Progenitor cell of endocrine pancreas (in vitro differentiated cells): ENCODE measurements around the gene PIAS2. TPM values are rescaled to one million over a fixed set of nuclear protein-coding genes. Genes with fewer than 3 reads are reported as not detected.
A peak's percentile ranks its signal among the peaks of the same experiment; 100 is the strongest.
"Not testable (repeated sequence)": the region's sequence is repeated elsewhere in the genome, so short reads cannot be mapped to it uniquely, and the experiment has no call there.

Experiments
- DNase-seq: peaks from one replicate; pipeline ENCODE4 v3.0.0; 2021; ENCODE audit warnings: low spot score; ENCODE audit not compliant: unreplicated experiment
- H3K27ac Mint-ChIP-seq: 2 replicates; pipeline ENCODE4 v1.8.0; 2021; ENCODE audit warnings: mild to moderate bottlenecking, moderate library complexity, mixed read lengths
- H3K27me3 Mint-ChIP-seq: 2 replicates; pipeline ENCODE4 v1.8.0; 2021; ENCODE audit warnings: mixed read lengths
- H3K36me3 Mint-ChIP-seq: 2 replicates; pipeline ENCODE4 v1.8.0; 2022; ENCODE audit warnings: mixed read lengths; ENCODE audit not compliant: insufficient read depth
- H3K4me1 Mint-ChIP-seq: 2 replicates; pipeline ENCODE4 v1.8.0; 2021; ENCODE audit warnings: low read depth, mixed read lengths
- H3K4me3 Mint-ChIP-seq: 2 replicates; pipeline ENCODE4 v1.8.0; 2021; ENCODE audit warnings: low read depth, mild to moderate bottlenecking, moderate library complexity, mixed read lengths
- H3K9me3 Mint-ChIP-seq: 2 replicates; pipeline ENCODE4 v1.8.0; 2021; ENCODE audit warnings: low read depth, mixed read lengths
- total RNA-seq: library from RNA; stranded (reverse); gene quantifications from 2 replicates; pipeline ENCODE4 v1.2.1, GENCODE V29; 2021
- TF ChIP-seq, protein P1 (sequence below): fragments of 200-600 bp; sonication (generic); IDR thresholded peaks from one replicate; pipeline ENCODE4 v1.5.0; 2021; ENCODE audit warnings: antibody characterized with exemption, mild to moderate bottlenecking; ENCODE audit not compliant: unreplicated experiment

Gene PIAS2
- total RNA-seq, 1 donor from 2014 or later: 36.3 TPM

DNA sequence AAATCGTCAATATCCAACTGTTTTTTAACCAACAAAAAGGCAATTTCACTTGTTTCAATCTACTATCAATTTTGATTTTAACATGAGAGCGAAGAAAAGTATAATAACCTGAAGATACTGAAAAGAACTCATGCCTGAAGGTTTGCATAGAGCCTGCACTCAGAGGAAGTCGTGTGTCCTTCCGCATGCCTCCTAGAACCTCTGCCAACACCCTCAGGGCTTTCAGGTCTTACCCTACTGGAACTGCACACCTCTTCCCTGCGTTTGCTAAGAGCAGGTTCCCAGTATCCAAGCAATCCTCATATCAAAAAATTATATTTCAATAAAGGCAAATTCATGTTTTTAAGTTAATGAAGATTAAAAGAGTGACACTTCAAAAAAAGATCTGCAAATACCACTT, 74.7 kb downstream of the PIAS2 start:
- no peaks in the 10 kb centered on the region for H3K27me3 Mint-ChIP-seq
- H3K4me1 Mint-ChIP-seq: no peaks in the 10 kb centered on the region
- DNase-seq: no peak
- H3K36me3 Mint-ChIP-seq: peaks cover 8% of the 10 kb centered on the region
- H3K4me3 Mint-ChIP-seq: no peak overlapping the region
- no peaks in the 10 kb centered on the region for H3K9me3 Mint-ChIP-seq
- H3K27ac Mint-ChIP-seq: no peak overlapping the region
- TF ChIP-seq, protein P1, sequence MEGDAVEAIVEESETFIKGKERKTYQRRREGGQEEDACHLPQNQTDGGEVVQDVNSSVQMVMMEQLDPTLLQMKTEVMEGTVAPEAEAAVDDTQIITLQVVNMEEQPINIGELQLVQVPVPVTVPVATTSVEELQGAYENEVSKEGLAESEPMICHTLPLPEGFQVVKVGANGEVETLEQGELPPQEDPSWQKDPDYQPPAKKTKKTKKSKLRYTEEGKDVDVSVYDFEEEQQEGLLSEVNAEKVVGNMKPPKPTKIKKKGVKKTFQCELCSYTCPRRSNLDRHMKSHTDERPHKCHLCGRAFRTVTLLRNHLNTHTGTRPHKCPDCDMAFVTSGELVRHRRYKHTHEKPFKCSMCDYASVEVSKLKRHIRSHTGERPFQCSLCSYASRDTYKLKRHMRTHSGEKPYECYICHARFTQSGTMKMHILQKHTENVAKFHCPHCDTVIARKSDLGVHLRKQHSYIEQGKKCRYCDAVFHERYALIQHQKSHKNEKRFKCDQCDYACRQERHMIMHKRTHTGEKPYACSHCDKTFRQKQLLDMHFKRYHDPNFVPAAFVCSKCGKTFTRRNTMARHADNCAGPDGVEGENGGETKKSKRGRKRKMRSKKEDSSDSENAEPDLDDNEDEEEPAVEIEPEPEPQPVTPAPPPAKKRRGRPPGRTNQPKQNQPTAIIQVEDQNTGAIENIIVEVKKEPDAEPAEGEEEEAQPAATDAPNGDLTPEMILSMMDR: no peak

DNA sequence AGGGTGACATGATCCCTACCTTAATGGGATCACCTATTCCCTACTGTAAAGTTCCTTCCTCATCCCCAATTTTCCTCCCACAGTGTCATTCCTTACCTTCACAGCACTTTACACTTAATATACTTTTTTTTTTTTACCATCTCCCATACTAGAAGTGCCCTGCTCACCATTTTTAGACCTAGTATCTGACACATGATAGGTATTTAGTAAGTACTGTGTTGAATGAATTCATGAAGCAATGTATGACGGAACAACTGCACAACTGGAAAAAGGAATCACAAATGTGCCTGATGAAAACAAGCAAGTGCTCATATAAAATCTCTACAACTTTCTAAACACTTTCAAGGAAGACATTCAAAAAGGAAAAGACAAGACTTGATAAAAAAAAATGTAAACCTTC, 83.4 kb downstream of the PIAS2 start:
- Mint-ChIP-seq H3K4me1 (peaks cover 15% of the 10 kb centered on the region), H3K36me3 (peaks cover 2% of the 10 kb centered on the region), H3K9me3 (no peaks in the 10 kb centered on the region), H3K27ac (no peak overlapping the region), H3K4me3 (no peak overlapping the region), H3K27me3 (no peaks in the 10 kb centered on the region)
- DNase-seq: no peak
- TF ChIP-seq, protein P1: no peak

DNA sequence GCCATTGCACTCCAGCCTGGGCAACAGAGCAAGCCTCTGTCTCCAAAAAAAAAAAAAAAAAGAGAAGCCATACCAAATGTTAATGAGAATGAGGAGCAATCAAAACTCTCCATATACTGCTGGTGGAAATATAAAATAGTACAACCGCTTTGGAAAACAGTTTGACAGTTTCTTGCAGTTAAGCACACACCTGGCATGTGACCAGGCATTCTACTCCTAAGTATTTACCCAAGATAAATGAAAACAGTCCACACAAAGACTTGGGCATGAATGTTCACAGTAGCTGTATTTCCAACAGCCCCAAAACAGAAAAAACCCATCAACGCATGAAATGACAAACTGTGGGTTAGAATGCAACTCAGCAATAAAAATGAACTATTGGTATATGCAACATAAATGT, 84.5 kb downstream of the PIAS2 start:
- peaks cover 15% of the 10 kb centered on the region for H3K4me1 Mint-ChIP-seq
- no peak overlapping the region for H3K4me3 Mint-ChIP-seq
- H3K36me3 Mint-ChIP-seq: peaks cover 2% of the 10 kb centered on the region
- TF ChIP-seq, protein P1: no peak
- H3K27me3 Mint-ChIP-seq: no peaks in the 10 kb centered on the region
- no peaks in the 10 kb centered on the region for H3K9me3 Mint-ChIP-seq
- peak overlapping the region; percentile 43 for H3K27ac Mint-ChIP-seq
- DNase-seq: no peak

DNA sequence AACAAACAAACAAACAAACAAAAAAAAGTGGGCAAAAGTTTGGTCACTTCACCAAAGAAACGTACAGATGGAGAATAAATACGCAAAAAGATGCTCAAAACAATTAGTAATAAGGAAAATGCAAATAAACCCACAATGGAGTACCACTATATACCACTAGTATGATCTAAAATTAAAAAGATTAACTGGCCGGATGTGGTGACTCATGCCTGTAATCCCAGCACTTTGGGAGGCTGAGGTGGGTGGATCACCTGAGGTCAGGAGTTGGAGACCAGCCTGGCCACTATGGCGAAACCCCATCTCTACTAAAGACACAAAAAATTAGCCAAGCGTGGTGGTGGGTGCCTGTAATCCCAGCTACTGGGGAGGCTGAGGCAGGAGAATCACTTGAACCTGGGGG, 84.9 kb downstream of the PIAS2 start:
- H3K36me3 Mint-ChIP-seq, H3K27ac Mint-ChIP-seq, H3K9me3 Mint-ChIP-seq, H3K4me3 Mint-ChIP-seq, H3K27me3 Mint-ChIP-seq, DNase-seq: not testable (repeated sequence)
- H3K4me1 Mint-ChIP-seq: peaks cover 15% of the 10 kb centered on the region

DNA sequence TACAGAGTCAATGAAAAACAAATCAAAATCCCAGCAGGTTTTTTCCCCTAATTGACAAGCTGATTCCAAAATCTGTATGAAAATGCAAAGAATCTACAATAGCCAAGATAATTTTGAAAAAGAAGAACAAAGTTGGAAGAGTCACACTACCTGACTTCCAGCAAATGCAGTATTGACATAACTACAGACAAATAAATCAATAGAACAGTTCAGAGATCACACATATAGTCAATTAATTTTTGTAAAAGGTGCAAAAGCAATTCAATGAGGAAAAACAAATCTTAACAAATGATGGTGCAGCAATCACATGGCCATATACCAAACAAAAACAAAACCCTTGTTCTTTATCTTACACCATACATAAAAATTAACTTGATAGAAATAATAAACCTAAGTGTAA, 85.9 kb downstream of the PIAS2 start:
- no peak overlapping the region for H3K4me3 Mint-ChIP-seq
- no peaks in the 10 kb centered on the region for H3K9me3 Mint-ChIP-seq
- no peak overlapping the region for H3K27ac Mint-ChIP-seq
- DNase-seq: no peak
- peaks cover 15% of the 10 kb centered on the region for H3K4me1 Mint-ChIP-seq
- no peaks in the 10 kb centered on the region for H3K27me3 Mint-ChIP-seq
- TF ChIP-seq, protein P1: no peak
- H3K36me3 Mint-ChIP-seq: peaks cover 3% of the 10 kb centered on the region

DNA sequence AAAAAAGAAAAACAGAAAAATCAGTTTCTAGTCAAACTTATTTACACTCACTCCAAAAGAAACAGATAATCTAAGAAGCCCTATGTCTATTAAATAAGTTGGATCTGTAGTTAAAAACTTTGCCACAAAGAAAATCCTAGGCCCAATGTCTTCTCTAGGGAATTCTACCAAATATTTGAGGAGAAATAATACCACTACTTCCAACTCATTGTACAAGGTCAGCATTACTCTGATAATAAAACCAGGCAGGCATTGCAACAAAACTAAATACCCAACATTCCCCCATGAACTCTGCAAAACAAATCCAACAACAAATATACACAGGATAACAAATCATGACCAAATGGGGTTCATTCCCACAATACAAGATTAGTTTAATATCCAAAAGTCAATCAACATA, 86.7 kb downstream of the PIAS2 start:
- DNase-seq: no peak
- Mint-ChIP-seq H3K27ac (no peak overlapping the region), H3K27me3 (no peaks in the 10 kb centered on the region), H3K4me3 (no peak overlapping the region), H3K4me1 (peaks cover 15% of the 10 kb centered on the region), H3K36me3 (peaks cover 5% of the 10 kb centered on the region), H3K9me3 (no peaks in the 10 kb centered on the region)
- TF ChIP-seq, protein P1: no peak
